HG03432 (cell line): ENCODE data around the gene SIGLEC11.
"Not testable (repeated sequence)": the region's sequence is repeated elsewhere in the genome, so short reads cannot be mapped to it uniquely, and the experiment has no call there.

Experiments
- ATAC-seq: cut with Tn5 transposase; IDR thresholded peaks from one replicate; pipeline ENCODE4 v1.9.1; 2021; ENCODE audit warnings: mild to moderate bottlenecking, moderate library complexity; ENCODE audit not compliant: unreplicated experiment

The SIGLEC11 gene, protein sequence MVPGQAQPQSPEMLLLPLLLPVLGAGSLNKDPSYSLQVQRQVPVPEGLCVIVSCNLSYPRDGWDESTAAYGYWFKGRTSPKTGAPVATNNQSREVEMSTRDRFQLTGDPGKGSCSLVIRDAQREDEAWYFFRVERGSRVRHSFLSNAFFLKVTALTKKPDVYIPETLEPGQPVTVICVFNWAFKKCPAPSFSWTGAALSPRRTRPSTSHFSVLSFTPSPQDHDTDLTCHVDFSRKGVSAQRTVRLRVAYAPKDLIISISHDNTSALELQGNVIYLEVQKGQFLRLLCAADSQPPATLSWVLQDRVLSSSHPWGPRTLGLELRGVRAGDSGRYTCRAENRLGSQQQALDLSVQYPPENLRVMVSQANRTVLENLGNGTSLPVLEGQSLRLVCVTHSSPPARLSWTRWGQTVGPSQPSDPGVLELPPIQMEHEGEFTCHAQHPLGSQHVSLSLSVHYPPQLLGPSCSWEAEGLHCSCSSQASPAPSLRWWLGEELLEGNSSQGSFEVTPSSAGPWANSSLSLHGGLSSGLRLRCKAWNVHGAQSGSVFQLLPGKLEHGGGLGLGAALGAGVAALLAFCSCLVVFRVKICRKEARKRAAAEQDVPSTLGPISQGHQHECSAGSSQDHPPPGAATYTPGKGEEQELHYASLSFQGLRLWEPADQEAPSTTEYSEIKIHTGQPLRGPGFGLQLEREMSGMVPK

DNA sequence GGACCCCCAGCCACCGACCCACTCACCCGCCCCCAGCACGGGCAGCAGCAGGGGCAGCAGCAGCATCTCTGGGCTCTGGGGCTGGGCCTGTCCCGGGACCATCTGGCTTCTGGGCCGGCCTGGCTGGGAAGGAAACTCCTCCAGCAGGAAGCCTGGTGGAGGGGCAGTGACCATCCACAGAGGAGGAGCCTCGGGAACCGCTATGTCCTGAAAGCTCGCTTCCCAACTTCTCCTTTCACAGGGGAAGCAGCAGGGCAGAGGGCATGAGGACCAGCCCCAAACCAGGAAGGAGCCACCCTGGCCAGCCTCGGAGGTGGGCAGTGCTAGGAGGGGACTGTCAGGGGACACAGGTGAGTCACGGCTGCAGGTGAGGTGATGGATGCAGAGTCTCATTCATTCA is at the start of gene SIGLEC11:
TSS of gene SIGLEC11 (minus strand) at position 193 of the 400 bp plus-strand sequence. CDS start at position 102, 91 bp downstream.
- ATAC-seq, result not testable (repeated sequence)

DNA sequence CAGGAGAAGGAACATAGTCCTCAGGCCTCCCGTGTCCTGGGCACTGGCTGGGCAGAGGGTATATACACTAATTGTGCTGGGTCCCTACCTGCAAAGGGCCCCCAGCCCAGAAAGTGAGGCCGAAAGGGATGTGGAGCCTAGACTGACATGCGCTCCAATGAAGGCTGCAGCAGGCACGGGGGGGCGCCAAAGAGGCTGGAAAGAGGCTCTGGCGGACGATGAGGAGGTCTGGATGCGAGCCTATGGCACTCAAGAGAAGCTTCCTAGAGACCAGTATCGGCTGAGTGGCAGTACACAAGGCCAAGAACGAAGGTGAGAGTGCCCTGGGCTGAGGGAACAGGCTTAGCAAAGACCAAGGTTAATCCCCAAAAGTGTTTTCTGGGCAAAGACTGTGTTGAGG is 47.6 kb upstream of the SIGLEC11 start:
- no peak for ATAC-seq

DNA sequence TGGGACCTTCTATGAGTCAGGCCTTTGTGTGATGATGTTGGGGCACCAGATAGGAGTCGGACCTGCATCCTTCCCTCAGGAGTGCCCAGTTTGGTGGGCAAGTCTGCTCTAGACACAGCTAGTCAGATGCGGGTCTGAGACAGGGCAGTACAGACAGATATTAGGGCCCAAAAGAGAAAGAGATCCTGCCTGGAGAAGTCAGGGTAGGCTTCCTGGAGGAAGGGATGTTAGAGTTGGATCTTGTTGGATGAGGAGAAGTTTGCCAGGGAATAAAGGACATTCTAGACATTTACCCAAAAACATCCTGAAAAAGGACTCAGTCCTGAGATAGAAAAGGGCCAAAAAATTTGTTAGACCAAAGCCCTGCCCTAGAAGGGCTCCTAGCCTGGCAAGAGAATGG is 47.0 kb upstream of the SIGLEC11 start:
- no peak for ATAC-seq

DNA sequence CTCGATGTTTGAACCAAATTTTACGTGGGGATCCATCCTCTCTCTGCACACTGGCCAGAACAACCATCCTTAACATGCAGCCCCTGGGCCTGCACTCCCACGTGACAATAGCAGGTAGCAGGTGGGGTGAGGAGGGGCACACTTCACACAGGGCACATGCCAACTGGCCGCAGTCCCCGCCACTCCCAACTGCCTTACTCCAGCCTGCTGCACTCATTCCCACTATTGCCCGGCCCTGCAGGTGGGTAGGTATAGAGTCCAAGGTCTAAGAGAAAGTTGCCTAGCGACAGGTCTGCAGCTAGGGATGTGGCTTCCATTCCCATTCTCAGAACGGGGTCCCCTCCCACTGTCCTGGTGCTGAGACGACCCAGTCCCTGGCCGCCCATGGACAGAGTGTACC is 46.2 kb upstream of the SIGLEC11 start:
- ATAC-seq, result no peak

DNA sequence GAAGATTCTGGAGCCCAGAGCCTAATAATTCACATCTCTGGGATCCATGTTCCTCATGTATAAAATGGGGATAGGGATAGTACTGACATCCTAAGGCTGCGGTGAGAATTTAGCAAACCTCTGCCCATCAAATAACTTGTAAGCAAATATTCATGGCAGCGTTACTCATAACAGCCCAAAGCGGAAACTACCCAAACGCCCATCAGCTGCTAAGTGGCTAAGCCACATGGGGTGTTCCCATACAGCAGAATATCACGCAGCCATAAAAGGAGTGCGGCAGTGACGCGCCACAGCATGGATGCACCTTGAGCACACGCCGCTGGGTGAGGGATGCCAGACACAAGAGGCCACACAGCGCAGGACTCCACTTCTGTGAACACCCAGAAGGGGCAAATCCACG is 44.5 kb upstream of the SIGLEC11 start:
- ATAC-seq, result no peak

DNA sequence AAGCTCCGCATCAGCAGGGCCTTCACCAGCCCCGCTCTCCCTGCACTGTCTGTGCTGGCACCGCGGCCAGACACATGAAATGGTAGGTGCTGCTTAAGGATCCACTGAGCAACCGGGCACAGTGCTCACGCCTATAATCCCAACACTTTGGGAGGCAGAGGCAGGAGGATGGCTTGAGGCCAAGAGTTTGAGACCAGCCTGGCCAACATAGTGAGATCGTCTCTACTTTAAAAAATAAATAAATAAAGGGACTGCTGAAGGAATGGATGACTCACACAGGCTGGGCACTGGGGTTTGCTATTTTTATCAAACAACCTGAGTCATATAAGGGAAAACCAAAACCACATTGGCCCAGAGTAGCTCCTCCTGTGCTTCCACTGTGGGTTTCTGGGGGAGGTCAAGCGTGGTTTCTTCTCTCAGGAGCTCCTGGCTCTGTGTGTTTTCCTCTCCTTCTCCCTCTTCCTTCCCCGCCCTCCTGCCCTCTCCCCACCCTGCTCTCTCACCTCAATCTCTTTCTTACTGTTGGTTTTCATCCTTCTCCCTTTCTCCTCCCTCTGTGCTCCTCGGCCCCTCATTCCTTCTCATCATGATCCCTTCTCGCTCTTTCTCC is 42.9 kb upstream of the SIGLEC11 start:
- no peak for ATAC-seq

DNA sequence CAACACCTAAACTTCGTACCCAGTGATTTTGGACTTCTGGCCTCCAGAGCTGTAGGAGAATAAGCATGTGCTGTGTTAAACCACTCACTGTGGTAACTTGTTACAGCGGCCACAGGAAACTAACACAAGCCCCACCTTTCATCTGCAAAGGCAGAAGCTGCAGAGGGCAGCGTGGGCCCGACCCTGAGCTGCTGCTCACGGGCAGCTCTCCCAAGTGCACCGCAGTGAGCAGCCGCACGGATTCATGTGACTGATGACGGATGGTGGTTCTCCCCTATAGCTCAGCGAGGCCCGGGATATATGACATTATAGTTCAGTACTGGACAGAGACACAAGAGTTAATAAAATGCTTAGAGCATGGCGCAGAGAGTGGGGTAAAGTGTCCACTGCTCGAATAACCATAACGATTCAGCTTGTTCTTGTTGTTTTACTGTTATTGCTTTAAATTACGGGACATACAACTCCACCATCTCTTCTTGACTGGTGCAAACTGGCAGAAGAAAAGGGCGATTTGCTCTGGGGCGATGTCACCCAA is 42.3 kb upstream of the SIGLEC11 start:
- ATAC-seq, result no peak

DNA sequence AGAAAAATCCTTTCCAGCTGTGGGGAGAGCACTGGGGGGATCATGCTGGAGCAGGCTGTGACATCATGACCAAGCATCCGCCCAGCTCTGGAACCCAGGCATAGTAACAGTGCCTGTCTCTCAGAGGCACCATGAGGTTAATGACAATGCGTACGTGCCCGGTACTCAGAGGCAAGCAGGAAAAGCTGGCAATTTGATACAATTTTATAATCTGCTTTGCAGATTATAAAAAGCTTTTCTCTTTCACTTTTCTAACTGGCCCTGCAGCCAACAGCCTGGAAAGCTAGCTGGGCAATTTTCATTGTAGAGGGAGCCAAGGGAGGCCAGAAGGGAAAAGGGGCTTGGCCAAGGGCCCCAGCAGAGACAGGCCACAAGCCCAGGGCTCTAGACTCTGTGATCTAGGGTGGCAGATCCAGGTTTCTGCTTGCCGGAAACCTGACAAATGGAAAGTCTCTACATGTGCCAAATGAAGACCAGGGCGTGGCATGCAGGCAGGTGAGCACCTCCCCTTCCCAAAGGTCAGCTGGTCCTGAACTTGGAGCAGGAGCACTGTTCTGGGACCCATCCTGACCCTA is 41.5 kb upstream of the SIGLEC11 start:
- no peak for ATAC-seq

DNA sequence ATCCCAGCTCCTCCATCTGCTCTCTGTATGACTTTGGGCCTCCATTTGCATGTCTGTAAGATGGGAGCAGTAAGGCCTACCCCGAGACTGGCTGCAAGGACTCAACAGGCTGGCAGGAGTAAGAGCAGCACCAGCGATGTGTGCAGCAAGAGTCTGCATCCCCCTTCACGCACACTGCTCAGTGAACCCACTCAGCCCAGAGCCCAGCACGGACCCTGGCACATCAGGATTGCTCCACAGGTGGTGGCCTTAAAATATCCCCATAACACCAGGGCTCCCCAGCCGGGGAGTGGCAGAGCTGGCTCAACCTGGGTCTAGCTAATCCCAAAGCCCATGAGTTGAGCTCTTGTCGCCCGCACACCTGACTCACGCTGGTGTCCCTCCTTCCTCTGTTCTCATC is 40.8 kb upstream of the SIGLEC11 start:
- no peak for ATAC-seq

DNA sequence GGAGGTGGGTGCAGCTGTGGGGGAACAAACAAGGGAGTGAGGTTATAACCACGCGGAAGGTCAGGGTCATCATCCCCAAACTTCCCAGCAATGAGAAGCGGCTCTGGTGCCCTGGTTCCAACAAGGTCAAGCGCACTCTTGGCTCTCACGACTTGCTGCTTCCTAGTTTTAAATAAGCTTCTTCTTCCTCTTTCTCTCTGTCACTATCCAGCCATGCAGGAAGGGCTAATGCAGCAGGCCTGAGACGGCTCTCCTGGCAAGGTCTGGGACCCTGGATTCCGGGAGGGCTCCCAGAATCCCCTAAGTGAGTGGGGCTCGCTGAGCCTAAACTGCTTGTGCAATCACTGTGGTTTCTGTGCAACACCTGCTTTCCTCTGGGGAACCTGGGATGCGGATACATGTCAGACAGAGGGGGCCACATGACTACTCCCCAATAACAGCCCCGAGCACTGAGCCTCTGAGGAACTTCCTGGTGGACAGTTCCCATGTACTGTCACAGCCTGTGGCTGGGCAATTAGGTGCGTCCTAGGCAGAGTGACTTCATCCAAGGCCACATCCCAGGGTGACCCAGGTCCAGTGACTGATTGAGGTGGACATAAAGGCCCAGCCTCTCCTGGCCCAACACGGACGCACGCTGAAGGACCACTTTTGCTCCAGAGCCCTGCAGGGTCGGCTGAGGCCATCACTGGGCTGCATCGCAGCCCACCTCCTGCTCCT is 40.0 kb upstream of the SIGLEC11 start:
- no peak for ATAC-seq

DNA sequence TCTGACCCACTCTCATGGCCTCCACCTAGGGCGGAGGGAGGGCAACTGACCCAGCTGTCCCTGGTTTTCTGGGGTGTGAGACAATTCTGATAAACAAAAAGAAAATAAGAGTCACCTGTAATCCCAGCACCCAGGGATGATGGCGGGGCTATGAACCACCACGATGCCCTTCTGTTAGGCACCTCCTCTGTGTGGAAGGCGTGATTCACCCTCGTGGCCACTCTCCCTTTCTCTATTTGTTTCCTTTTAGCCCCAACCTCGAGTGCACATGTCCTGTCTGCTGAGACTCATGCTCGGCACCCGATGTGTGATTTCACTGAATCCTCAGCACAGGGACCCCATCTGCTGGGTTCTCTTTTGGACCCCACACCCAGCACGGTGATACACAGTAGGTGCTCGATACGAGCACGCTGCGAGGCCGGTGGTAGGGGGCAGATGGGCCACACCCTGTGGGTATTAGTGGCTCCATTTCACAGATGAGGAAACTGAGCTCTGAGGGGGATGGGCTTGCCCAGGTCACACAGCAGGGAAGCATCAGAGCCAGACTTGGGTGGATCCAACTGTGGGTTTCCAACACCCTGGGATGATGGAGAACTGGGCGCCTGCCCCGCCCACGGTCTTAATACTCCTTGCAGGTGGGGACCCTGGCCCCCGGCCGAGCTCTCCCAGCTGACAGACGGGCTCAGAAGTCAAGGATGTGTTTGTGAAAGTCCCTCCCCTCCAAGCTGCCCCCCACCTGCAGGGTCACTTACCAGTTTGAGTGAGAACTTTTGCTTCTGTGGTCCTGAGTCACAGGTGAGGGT is 39.3 kb upstream of the SIGLEC11 start:
- ATAC-seq, result no peak

DNA sequence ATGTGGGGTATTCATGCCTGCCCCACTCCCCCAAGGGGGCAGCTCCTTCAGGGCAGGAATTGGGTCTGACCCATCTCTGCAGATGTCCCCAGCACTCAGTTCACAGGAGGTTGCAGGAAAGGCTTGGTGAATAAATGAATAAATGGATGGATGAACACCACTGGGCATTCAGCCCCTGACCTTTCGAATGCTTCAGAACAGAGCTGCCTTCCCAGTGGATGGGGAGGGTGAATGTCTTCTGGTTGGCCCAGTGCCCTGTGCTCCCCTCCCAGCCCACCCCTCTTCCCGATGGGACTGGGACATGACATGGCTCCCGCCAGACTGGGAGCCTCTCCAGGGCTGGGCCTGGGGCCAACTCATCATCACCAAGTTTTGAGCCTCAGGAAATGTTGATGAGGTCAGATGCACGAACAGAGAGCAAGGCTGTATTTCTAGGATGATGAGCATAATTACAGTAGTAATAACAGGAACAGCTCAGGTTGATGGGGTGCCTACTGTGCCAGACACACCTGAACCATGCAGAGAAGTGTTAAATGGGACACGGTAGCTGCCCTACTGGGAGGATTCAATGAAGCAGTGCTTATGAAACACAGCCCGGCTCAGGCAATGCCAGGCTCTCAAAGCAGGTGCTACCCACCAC is 38.5 kb upstream of the SIGLEC11 start:
- ATAC-seq, result no peak

DNA sequence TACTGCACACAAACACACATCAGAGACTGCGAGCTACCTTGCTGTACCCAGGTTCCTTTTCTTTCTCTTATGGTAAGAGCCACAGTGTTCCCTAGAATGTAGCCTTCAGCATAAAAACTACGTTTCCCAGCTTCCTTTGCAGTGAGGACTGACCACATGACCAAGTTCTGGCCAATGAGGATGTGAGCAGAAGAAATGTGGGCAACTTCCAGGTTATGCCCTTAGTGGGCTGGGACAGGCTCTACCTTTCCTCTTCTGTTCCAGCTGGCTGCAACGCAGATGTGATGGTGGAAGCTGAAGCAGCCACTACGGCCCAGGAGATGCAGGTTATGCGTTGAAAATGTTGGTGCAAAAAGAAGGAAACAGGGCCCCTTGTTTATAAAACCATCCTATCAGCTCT is 36.7 kb upstream of the SIGLEC11 start:
- no peak for ATAC-seq

DNA sequence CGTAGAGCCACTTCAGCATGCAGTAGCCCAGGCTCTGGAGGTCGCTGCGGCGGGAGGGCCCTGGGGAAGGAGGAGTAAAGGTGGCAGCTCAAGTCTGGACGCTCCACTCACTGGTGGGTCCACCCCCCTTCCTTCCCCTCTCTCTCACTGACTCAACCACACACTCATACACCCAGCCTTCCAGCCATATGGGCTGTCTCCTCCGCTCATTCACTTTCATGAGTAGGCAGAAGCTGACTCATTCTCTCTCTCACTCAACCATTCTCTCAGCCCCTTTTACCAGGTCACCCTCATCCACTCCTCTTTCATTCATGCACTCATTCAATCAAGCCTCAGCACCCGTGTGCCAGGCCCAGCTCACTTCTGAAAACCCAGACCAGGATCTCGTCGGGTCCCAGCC is 27.5 kb upstream of the SIGLEC11 start:
- ATAC-seq, result no peak

DNA sequence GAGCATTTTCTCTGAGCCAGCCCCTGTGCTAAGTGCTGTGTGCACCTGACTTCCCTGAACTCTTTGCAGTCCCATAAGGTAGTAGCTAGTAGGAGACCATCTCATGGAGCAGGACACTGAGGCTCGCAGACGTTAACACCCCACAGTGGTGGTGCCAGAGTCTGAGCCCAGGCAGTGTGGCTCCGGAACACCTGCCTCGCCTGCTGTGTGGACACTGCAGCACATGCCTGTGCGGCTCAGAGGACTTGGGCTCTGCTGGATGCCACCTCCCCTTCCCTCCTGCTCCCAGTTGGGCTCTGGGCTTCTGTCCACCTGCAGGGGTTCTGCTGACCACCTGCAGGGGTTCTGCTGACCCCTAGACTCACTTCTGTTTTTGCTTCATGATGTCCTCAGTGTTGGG is 27.0 kb upstream of the SIGLEC11 start:
- ATAC-seq, result no peak

DNA sequence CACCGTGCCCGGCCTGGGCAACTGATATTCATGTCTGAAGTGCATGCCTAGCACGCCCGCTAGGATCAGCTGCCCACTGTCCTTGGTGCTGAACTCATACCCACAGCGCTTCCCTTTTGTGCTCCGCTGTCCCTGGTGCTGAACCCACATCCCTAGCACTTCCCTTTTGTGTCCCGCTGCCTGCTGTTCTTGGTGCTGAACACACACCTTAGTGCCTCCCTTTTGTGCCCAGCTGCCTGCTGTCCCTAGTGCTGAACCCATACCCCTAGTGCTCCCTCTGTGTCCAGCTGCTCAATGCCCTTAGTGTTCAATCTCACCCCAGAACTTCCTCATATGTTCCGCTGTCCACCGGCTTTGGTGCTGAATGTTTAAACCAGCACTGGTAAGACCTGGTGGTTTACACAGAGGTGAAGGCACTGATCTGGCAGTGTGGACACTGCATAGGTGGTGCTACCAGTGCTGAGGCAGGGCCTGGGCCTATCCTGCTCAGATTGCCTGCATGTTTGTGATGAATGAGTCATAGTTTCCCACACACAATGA is 26.3 kb upstream of the SIGLEC11 start:
- no peak for ATAC-seq

DNA sequence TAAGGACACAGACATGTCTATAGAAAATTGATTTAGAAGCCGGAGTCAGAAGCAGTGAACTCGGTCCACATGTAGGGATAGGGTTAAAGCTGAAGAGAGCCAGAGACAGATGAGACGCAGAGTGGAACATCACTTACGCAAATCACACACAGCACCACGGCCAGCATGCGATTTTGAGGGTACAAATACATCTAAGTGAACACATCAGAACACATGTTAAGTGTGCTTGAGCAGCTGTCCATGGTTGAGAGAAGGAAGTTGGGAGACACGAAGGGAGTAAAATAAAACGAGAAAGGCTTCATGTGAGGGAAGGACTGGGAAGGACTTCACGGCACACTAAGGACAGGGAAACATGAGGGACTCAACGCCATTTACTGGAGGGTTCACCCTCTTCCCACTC is 25.4 kb upstream of the SIGLEC11 start:
- no peak for ATAC-seq

DNA sequence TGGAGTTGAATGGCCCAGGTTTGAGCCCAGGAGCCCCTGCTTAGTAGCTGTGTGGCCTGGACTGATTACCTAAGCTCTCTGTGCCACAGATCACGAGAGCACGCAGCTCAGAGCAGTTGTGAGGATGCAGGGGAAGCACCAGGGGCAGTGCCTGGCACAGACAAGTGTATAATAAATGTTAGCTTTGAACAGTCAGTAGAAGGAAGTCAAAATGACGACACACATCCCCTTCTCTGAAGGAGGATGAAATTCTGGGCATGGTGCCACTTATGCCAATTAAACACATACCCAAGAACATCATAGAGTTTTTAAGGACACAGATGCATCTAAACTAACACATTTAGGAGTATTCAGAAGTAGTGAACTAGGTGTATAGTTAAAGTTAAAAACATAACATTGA is 24.9 kb upstream of the SIGLEC11 start:
- ATAC-seq, result no peak

DNA sequence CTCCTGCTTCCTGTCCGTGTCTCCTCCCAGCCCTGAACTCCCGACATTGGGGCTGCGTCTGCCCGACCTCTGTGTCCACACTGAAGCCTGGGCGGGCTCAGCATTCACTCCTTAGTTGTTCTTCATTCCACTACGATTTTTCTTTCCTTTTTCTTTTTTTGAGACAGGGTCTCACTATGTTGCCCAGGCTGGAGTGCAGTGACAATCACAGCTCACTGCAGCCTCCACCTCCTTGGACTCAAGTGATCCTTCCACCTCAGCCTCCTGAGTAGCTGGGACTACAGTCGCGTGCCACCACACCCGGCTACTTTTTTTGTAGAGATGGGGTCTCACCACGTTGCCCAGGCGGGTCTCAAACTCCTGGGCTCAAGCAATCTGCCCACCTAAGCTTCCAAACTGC is 23.5 kb upstream of the SIGLEC11 start:
- no peak for ATAC-seq
